ENCODE measurements around the gene CDK14. TPM values are rescaled to one million over a fixed set of nuclear protein-coding genes. Genes with fewer than 3 reads are reported as not detected.

Gene CDK14
- total and polyA plus RNA-seq, 10 of the 15 experiments (the other 5 are each of a cell fraction or from before 2014, with no cell fraction given): 6.5 to 61.3 (median 24.2) TPM

DNA sequence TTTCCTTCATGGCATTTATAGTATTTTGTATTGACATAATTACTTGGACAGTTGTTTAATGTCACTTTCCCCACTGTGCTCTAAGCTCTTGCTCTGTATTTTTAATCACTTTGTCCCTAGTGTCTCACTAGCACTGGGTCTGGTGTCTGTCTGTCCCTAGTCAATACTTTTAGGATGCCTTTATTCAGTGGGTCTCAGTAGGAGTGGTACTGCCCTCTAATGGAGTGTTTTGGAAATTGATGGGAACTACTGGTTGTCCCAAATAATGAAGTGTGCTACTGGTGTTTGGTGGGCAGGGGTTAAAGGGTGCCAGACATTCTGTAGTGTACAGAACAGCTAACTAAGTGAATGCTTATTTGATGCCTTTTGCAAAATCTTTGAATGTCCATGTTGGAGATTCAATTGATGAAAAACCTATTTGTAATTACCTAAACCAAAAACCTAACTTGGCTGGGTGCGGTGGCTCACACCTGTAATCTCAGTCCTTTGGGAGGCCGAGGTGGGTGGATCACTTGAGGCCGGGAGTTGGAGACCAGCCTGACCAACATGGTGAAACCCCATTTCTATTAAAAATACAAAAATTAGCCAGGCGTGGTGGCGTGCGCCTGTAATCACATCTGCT is 33.3 kb downstream of the CDK14 start:
- DNase-seq (ENCODE audit: low read depth, low spot score) (peak; percentile 45), ATAC-seq (peak; percentile 91), FAIRE-seq (no peak)
- in situ Hi-C loops (cut with MboI) (loop anchor here (5.0 kb wide), 1 partner anchor 172 kb away; no protein-coding TSS in a partner anchor), intact Hi-C loops (cut with micrococcal nuclease; ENCODE audit: unreplicated experiment) (loop anchor here (1.0 kb wide), 2 partner anchors 77 to 174 kb away; no protein-coding TSS in a partner anchor)
- Histone ChIP-seq H4K20me1 (ENCODE audit: control insufficient read depth, insufficient read depth) (no peaks in the 10 kb centered on the region), H3K9ac (ENCODE audit: control insufficient read depth, insufficient read depth, low read length) (no peak overlapping the region), H3K4me2 (ENCODE audit: control insufficient read depth, insufficient read depth) (no peak overlapping the region), H3K27ac (ENCODE audit: control insufficient read depth, insufficient read depth) (no peak overlapping the region), H3K4me3 (no peak overlapping the region), H3K27me3 (replicated peaks in 1 of 2; ENCODE audit: control insufficient read depth in 2 of 2, insufficient read depth in 2 of 2, low read length in 1 of 2) (no peaks in the 10 kb centered on the region), H2AFZ (ENCODE audit: control insufficient read depth, low read depth, low read length) (no peak overlapping the region), H3K4me1 (ENCODE audit: control insufficient read depth, insufficient read depth, low read length) (no peaks in the 10 kb centered on the region), H3K9me3 (replicated peaks; ENCODE audit: control insufficient read depth, insufficient read depth, low read length) (no peaks in the 10 kb centered on the region), H3K36me3 (ENCODE audit: control insufficient read depth in 2 of 2, insufficient read depth in 2 of 2, low read length in 1 of 2) (no peaks in the 10 kb centered on the region), H3K79me2 (ENCODE audit: control insufficient read depth, insufficient read depth, low read length) (no peaks in the 10 kb centered on the region)
- BruUV-seq (replicated peaks): no TSS peak
- WGBS (ENCODE audit: insufficient coverage, insufficient replicate concordance, low lambda C conversion rate, missing lambda C conversion rate): 74% methylated on average over 6 of the region's 6 CpGs
- POLR2A ChIA-PET: interaction anchor here (0.6 kb wide), 1 partner anchor 84 kb away, joined by 3 read pairs; no protein-coding TSS in a partner anchor
- RAD21 ChIA-PET (ENCODE audit: unreplicated experiment): interaction anchor here (0.9 to 2.3 kb wide), 8 partner anchors 17 to 174 kb away, joined by 3 to 15 read pairs (median 6); partner anchors contain the start of gene CDK14
- SMC1A ChIA-PET (ENCODE audit: uncharacterized antibody, unreplicated experiment): interaction anchor here (0.6 to 5.0 kb wide), 29 partner anchors 10 to 408 kb away, joined by 3 to 29 read pairs (median 3); no protein-coding TSS in a partner anchor
- CTCF ChIA-PET: interaction anchor here (0.5 to 3.7 kb wide), 37 partner anchors 10 to 532 kb away, joined by 3 to 50 read pairs (median 4); partner anchors contain the start of gene CDK14
- TF ChIP-seq KDM1A (IDR thresholded peaks at IDR 0.05; ENCODE audit: borderline replicate concordance) (no peak), SMAD1 (IDR thresholded peaks at IDR 0.05; ENCODE audit: low read depth, partially characterized antibody) (no peak), ZNF24 (IDR thresholded peaks at IDR 0.05) (no peak), RAD21 (IDR thresholded peaks at IDR 0.05; ENCODE audit: insufficient read depth, low read depth, low read length) (peak; percentile 84), NR2C1 (IDR thresholded peaks at IDR 0.05) (no peak), IKZF1 (conservative IDR thresholded peaks at IDR 0.05) (no peak)
- TF ChIP-seq, protein P1, sequence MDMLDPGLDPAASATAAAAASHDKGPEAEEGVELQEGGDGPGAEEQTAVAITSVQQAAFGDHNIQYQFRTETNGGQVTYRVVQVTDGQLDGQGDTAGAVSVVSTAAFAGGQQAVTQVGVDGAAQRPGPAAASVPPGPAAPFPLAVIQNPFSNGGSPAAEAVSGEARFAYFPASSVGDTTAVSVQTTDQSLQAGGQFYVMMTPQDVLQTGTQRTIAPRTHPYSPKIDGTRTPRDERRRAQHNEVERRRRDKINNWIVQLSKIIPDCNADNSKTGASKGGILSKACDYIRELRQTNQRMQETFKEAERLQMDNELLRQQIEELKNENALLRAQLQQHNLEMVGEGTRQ (IDR thresholded peaks at IDR 0.05; ENCODE audit: borderline replicate concordance, low read depth, low read length): no peak
- TF ChIP-seq, protein P2, sequence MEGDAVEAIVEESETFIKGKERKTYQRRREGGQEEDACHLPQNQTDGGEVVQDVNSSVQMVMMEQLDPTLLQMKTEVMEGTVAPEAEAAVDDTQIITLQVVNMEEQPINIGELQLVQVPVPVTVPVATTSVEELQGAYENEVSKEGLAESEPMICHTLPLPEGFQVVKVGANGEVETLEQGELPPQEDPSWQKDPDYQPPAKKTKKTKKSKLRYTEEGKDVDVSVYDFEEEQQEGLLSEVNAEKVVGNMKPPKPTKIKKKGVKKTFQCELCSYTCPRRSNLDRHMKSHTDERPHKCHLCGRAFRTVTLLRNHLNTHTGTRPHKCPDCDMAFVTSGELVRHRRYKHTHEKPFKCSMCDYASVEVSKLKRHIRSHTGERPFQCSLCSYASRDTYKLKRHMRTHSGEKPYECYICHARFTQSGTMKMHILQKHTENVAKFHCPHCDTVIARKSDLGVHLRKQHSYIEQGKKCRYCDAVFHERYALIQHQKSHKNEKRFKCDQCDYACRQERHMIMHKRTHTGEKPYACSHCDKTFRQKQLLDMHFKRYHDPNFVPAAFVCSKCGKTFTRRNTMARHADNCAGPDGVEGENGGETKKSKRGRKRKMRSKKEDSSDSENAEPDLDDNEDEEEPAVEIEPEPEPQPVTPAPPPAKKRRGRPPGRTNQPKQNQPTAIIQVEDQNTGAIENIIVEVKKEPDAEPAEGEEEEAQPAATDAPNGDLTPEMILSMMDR (IDR thresholded peaks at IDR 0.05 in 2 of 3, conservative IDR thresholded peaks at IDR 0.05 in 1 of 3; ENCODE audit: control insufficient read depth in 2 of 3, extremely low read depth in 1 of 3, insufficient read depth in 1 of 3, low read depth in 3 of 3, low read length in 3 of 3): peak; percentile 63 to 71 (median 64)
- TF ChIP-seq, protein P3, sequence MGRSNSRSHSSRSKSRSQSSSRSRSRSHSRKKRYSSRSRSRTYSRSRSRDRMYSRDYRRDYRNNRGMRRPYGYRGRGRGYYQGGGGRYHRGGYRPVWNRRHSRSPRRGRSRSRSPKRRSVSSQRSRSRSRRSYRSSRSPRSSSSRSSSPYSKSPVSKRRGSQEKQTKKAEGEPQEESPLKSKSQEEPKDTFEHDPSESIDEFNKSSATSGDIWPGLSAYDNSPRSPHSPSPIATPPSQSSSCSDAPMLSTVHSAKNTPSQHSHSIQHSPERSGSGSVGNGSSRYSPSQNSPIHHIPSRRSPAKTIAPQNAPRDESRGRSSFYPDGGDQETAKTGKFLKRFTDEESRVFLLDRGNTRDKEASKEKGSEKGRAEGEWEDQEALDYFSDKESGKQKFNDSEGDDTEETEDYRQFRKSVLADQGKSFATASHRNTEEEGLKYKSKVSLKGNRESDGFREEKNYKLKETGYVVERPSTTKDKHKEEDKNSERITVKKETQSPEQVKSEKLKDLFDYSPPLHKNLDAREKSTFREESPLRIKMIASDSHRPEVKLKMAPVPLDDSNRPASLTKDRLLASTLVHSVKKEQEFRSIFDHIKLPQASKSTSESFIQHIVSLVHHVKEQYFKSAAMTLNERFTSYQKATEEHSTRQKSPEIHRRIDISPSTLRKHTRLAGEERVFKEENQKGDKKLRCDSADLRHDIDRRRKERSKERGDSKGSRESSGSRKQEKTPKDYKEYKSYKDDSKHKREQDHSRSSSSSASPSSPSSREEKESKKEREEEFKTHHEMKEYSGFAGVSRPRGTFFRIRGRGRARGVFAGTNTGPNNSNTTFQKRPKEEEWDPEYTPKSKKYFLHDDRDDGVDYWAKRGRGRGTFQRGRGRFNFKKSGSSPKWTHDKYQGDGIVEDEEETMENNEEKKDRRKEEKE (IDR thresholded peaks at IDR 0.05): no peak
- TF ChIP-seq, protein P4, sequence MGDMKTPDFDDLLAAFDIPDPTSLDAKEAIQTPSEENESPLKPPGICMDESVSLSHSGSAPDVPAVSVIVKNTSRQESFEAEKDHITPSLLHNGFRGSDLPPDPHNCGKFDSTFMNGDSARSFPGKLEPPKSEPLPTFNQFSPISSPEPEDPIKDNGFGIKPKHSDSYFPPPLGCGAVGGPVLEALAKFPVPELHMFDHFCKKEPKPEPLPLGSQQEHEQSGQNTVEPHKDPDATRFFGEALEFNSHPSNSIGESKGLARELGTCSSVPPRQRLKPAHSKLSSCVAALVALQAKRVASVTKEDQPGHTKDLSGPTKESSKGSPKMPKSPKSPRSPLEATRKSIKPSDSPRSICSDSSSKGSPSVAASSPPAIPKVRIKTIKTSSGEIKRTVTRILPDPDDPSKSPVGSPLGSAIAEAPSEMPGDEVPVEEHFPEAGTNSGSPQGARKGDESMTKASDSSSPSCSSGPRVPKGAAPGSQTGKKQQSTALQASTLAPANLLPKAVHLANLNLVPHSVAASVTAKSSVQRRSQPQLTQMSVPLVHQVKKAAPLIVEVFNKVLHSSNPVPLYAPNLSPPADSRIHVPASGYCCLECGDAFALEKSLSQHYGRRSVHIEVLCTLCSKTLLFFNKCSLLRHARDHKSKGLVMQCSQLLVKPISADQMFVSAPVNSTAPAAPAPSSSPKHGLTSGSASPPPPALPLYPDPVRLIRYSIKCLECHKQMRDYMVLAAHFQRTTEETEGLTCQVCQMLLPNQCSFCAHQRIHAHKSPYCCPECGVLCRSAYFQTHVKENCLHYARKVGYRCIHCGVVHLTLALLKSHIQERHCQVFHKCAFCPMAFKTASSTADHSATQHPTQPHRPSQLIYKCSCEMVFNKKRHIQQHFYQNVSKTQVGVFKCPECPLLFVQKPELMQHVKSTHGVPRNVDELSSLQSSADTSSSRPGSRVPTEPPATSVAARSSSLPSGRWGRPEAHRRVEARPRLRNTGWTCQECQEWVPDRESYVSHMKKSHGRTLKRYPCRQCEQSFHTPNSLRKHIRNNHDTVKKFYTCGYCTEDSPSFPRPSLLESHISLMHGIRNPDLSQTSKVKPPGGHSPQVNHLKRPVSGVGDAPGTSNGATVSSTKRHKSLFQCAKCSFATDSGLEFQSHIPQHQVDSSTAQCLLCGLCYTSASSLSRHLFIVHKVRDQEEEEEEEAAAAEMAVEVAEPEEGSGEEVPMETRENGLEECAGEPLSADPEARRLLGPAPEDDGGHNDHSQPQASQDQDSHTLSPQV (IDR thresholded peaks at IDR 0.05): no peak
- TF ChIP-seq, protein P5, sequence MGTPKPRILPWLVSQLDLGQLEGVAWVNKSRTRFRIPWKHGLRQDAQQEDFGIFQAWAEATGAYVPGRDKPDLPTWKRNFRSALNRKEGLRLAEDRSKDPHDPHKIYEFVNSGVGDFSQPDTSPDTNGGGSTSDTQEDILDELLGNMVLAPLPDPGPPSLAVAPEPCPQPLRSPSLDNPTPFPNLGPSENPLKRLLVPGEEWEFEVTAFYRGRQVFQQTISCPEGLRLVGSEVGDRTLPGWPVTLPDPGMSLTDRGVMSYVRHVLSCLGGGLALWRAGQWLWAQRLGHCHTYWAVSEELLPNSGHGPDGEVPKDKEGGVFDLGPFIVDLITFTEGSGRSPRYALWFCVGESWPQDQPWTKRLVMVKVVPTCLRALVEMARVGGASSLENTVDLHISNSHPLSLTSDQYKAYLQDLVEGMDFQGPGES (IDR thresholded peaks at IDR 0.05): no peak

All from GM12878 (cell line).